GM21723 (cell line): ENCODE measurements around the gene DCST1.

Experiments
- ATAC-seq: cut with Tn5 transposase; IDR thresholded peaks from one replicate; pipeline ENCODE4 v1.9.1; 2021; ENCODE audit warnings: mild to moderate bottlenecking, moderate library complexity; ENCODE audit not compliant: unreplicated experiment

The DCST1 gene

DNA sequence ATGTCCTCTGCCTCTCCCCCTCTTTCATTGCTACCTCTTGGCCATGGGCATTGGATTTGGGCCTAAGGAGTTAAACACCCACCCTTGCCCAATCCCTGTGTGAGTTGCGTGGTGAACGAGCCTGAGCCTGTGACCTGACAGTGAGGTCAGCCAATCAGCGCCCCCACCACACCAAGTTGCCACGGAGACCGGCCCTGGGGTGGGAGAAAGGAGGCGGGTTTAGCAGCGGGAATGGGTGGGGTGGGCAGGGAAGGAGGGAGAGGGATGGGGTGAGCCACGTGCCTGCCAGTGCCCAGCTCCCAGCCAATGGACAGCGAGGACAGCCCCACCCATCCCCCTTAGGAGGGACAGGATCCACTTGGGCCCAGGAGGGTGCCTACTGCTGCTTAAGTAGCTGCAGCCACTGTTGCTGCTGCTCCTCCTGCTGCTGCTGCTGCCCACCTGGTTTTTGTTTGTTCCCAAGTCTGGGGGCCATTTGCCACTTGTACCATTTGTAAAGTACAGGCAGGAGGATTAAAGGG, 21.5 kb upstream of the DCST1 start:
- no peak for ATAC-seq

DNA sequence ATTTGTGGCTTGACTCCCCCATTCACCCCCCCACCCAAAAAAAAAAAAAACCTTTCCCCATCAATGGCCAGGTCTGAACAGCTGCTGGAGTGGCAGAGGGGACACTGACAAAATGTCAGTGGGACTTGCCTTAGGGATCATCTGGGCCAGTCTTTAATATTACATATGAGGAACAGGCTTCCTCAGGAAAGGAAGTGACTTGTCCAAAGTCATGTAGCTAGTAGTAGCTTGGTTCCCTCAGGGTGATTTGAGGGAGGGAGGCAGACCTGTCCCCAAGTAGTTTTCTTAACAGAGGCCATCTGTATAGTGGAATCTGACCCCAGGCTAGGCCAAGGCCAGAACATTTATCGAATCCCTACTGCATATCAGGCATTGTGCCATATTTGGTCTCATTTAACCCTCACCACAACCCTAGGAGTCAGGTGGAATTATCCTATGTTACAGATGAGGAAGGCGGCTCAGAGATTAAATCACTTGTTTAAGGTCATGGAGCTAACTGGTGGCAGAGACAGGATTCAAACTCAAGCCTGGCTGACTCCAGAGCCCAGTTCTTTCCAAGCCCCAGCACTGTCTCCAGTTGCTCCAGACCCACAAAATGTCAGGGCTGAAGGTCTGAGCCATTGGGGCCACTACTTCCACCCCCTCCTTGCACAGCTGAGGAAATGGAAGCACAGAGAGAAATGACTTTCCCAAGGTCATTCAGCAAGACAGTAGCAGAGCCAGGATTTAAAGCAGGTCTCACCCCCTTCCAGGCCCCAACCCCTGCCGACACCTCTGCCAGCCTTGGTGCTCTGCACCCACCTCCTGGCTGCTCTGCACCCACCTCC, 20.6 kb upstream of the DCST1 start:
- no peak for ATAC-seq

DNA sequence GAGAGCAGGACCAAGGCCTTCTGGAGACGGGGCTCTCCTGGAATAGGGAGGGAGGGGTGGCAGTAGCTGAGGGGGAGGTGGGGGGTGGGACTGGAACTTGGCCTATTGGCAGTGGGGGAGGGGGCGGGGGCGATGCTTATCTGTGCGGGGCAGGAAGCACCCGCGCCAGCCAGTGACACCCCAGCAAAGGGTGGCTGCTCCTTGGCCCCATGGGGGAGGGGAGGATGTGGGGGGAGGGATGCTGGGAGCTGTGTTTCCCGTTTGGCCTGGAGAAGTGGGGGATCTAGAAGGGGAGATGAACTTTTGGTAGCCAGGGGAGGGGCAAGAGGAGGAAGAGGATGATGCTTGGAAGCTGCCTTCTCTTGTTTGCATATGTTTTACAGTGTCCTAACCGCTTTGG, 20.0 kb upstream of the DCST1 start:
- ATAC-seq = no peak

DNA sequence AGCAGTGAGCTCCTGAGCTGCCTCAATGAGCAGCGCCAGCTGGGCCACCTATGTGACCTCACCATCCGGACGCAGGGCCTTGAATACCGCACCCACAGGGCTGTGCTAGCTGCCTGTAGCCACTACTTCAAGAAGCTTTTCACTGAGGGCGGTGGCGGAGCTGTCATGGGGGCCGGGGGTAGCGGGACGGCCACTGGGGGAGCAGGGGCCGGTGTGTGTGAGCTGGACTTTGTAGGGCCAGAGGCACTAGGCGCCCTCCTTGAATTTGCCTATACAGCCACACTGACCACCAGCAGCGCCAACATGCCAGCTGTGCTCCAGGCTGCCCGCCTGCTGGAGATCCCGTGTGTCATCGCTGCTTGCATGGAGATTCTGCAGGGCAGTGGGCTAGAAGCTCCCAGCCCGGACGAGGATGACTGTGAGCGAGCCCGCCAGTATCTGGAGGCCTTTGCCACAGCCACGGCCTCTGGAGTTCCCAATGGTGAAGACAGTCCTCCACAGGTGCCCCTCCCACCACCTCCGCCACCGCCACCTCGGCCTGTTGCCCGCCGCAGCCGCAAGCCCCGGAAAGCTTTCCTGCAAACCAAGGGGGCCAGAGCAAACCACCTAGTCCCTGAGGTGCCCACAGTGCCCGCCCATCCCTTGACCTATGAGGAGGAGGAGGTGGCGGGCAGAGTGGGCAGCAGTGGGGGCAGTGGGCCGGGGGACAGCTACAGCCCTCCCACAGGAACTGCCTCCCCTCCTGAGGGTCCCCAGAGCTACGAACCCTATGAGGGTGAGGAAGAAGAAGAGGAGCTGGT, 18.7 kb upstream of the DCST1 start:
- no peak for ATAC-seq

- no peak for ATAC-seq
Observed at GRCh38 chr1:155015527-155016230, 17.9 kb upstream of the DCST1 start.

DNA sequence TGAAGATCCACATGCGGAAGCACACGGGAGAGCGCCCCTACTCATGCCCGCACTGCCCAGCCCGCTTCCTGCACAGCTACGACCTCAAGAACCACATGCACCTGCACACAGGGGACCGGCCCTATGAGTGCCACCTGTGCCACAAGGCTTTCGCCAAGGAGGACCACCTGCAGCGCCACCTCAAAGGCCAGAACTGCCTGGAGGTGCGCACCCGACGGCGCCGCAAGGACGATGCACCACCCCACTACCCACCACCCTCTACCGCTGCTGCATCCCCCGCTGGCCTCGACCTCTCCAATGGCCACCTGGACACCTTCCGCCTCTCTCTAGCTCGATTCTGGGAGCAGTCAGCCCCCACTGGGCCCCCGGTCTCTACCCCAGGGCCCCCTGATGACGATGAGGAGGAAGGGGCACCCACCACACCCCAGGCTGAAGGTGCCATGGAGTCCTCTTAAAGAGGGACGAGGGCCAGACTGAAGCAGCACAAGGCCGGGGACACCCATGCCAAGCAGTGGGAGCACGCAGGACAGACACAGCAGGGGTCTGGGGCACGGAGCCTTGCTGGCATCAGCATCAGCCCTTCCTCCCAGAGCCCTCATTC, 17.3 kb upstream of the DCST1 start:
- ATAC-seq = no peak

DNA sequence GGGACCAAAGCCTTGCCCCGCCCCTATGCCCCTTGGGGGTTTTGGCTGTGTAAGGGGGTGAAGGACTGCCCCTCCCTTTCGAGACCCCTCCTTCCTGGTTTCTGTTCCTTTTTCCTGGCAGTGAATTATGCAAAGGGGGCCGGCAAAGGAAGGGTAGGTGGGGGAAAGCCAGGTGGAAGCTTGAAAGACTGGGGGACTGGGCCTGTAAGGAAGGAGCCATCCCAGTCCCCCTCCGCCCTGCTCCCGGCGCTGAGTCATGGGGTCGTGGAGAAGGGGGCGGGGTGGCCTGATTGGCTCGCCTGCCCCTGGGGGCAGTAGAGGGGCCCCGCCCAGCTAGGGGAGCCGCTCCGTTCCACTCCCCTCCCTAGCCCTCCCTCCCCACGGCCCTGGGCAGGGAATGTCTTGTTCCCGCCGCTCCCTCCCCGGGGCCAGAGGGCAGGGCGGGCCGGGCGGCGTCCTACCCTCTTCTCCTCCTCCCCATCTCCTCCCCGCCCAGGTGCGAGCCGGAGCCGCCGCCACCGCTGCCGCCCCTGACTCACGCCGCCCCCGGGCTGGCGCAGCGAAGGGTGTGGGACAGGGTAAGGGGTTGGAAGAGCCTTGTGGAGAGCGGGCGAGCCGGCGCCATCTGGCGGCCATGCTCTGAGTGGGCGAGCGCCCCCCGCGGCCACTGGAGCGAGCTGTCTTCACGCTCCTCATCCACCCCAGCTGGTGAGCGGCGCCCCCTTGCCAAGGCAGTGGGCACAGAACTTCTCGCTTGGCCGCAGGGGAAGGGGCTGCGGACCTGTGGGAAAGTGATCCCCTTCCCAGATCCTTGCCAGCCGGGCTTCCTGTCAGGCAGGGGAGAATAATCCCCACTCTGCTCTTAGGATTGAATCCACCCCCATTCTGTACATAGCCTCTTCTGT, 16.3 kb upstream of the DCST1 start:
- peak; percentile 67 for ATAC-seq

- no peak for ATAC-seq
Observed at GRCh38 chr1:155017946-155018316, 15.7 kb upstream of the DCST1 start.

- ATAC-seq = no peak
Observed at GRCh38 chr1:155018617-155019348, 14.8 kb upstream of the DCST1 start.

- ATAC-seq = no peak
Observed at GRCh38 chr1:155019377-155020245, 14.0 kb upstream of the DCST1 start.

- ATAC-seq = no peak
Observed at GRCh38 chr1:155022136-155022926, 11.3 kb upstream of the DCST1 start.

GRCh38 chr1:155022927-155023236, 10.7 kb upstream of the DCST1 start:
- ATAC-seq = no peak

DNA sequence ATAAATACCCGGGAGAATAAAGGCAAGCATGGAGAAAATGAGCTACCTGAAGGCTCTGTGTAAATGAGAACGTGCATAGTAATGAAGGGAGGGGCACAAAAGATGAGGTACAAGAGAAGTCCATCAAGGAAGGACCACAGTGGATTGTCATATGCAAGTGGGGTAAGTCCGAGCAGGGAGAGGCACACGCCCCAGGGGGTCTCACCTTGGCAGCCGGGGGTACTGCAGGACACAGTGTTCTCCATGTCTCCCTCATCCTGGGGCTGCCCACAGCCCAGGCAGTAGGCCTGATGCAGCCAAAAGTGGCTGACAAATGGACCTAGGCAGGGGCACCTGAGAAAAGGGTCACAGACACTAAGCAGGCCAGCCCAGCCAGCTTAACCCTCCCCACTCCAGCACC, 10.0 kb upstream of the DCST1 start:
- ATAC-seq = no peak

DNA sequence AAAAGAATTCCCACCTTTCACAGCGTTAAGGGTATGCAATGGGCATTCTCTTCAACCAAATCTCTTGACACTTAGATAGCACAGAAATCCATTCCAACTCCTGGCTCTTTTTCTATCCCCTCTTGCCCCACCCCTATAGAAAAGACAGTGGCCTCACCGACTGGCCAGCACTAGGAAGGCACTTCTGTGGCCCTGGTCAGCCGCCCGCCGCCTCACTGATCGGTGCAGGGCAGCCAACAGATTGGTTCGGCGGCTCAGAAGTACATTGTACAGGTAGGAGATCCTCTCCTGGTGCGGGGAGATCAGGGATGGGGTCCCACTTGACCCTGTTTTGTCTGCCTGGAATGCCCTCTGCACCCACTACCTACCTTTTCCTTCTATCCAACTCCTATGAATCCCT, 9.3 kb upstream of the DCST1 start:
- ATAC-seq = no peak

- no peak for ATAC-seq
Observed at GRCh38 chr1:155026154-155026553, 7.5 kb upstream of the DCST1 start.

- no peak for ATAC-seq
Observed at GRCh38 chr1:155026588-155026987, 7.0 kb upstream of the DCST1 start.

GRCh38 chr1:155029513-155030242, 3.9 kb upstream of the DCST1 start:
- ATAC-seq = no peak
